Central memory CD8-positive, alpha-beta T cell (primary cell): ENCODE data around the gene S100A3.
A peak's percentile ranks its signal among the peaks of the same experiment; 100 is the strongest.
"Not testable (repeated sequence)": the region's sequence is repeated elsewhere in the genome, so short reads cannot be mapped to it uniquely, and the experiment has no call there.

Experiments
- ATAC-seq: fragments of 150-1000 bp; cut with Tn5 transposase; replicated peaks from 2 replicates; pipeline ENCODE4 v1.10.0; 2022; ENCODE audit warnings: mild to moderate bottlenecking, moderate FRiP score, moderate number of reproducible peaks; ENCODE audit not compliant: poor library complexity, severe bottlenecking; ENCODE audit errors: extremely low read depth
- DNase-seq, 2 donors: peaks; one replicate each; pipeline ENCODE4 v3.0.0; 2021; ENCODE audit warnings: low spot score in 2 of 2
- H3K27ac Mint-ChIP-seq: one replicate; pipeline ENCODE4 v1.8.0; 2022; ENCODE audit warnings: low read depth, mild to moderate bottlenecking, moderate library complexity, mixed read lengths
- H3K27me3 Mint-ChIP-seq: one replicate; pipeline ENCODE4 v1.8.0; 2022; ENCODE audit warnings: mixed read lengths
- H3K36me3 Mint-ChIP-seq: one replicate; pipeline ENCODE4 v1.8.0; 2022; ENCODE audit warnings: mild to moderate bottlenecking, moderate library complexity, mixed read lengths; ENCODE audit not compliant: insufficient read depth
- H3K4me1 Mint-ChIP-seq: one replicate; pipeline ENCODE4 v1.8.0; 2022; ENCODE audit warnings: mixed read lengths
- H3K4me3 Mint-ChIP-seq: one replicate; pipeline ENCODE4 v1.8.0; 2022; ENCODE audit warnings: mild to moderate bottlenecking, moderate library complexity, mixed read lengths
- H3K9me3 Mint-ChIP-seq: one replicate; pipeline ENCODE4 v1.8.0; 2022; ENCODE audit warnings: mixed read lengths

Gene S100A3

DNA sequence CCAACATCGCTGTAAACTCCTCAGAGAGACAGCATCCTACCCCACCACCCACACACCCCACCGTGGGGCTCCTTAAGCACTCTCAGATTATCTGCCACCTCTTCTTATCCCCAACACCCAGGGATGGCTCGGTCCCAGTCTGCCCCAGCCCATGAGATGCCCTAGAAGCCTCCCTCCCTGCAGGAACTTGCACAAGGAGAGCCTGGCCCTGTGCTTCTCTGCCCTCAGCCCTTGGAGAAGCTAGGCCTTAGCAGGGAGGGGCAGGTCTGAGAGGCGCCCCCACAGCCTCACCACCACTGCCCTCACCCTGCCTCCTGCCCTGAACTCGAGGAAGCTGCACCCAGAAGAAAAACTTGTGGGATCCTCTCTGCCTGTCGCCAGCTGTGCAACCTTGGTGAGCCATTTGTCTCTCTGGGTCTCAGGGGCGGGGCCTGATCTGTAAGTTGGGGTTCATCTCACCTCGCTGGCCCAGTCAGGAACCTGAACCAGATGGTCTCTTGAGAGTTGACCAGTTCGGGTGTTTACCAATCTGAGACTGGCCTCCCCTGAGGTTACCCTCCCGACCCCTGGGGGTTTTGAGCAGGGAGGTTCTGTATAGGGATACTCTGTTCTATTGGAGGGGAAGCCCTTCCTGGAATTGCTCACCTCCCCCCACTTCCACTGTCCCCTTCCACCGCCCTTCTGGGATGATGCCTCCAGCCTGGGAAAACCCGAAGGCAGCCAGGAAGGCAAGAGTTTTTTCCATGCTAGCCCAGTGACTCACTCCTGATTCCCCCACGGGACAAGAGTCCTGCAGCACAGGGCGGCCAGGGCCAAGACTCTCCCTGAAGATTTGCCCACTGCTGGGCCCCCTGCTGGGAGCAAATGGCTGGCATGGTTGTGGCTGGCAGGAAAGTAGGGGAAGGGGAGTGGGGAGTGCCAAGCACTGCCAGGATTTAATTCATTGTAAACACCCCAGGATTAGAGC is at the start of gene S100A3:
S100A3 (minus strand) TSS at position 537 of the 967 bp plus-strand sequence. CDS start 773 bp downstream, outside the sequence.
- Mint-ChIP-seq H3K36me3 (peaks cover 13% of the 10 kb centered on the region), H3K4me3 (no peak within 1 kb of the TSS), H3K27ac (no peak within 1 kb of the TSS), H3K4me1 (peaks cover 29% of the 10 kb centered on the region), H3K9me3 (no peaks in the 10 kb centered on the region), H3K27me3 (no peaks in the 10 kb centered on the region)
- no peak for DNase-seq
- ATAC-seq: no peak

DNA sequence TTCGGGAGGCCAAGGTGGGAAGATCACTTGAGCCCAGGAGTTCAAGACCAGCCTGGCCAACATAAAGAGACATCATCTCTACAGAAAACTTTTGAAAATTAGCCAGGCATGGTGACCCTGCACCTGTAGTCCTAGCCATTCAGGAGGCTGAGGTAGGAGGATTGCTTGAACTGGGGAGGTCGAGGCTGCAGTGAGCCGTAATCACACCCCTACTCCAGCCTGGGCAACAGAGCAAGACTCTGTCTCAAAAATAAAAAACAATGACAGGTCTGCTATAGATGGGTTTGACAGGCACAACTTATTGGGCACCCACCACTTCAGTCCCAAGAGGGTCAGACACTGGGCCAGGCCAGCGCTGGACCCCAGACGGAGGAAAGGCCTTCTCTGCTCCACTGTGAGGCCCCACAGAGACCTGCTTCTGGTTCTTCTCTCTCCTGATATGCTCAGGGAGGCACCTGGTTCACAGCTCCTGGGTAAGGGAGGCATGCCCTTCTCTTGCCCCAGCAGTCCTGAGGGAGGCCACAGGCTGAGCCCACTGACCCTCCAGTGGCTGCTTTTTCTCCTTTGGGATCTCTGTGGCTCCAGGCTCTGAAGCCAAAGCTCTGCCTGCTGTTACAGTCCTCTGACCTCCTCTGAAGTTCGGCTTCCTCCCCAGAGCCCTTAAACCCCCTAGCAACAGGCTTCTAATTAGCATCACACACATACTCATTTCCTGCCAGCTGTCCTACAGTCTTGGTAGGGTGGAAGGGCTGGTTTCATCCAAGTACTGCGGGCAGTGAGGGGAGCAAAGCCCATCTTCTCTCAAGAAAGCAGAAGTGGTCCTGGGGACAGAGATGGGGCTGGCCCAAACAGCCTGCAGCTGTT is 49.5 kb upstream of the S100A3 start:
- Mint-ChIP-seq H3K4me3 (no peak overlapping the region), H3K27me3 (no peaks in the 10 kb centered on the region), H3K9me3 (no peaks in the 10 kb centered on the region), H3K27ac (no peak overlapping the region), H3K4me1 (no peaks in the 10 kb centered on the region), H3K36me3 (no peaks in the 10 kb centered on the region)
- peak; percentile 79 for ATAC-seq
- no peak for DNase-seq

GRCh38 chr1:153597206-153597605 is 48.1 kb upstream of the S100A3 start:
- no peak overlapping the region for H3K27ac Mint-ChIP-seq
- ATAC-seq (no peak), DNase-seq (no peak)
- no peaks in the 10 kb centered on the region for H3K36me3 Mint-ChIP-seq
- H3K9me3 Mint-ChIP-seq: no peaks in the 10 kb centered on the region
- no peaks in the 10 kb centered on the region for H3K27me3 Mint-ChIP-seq
- no peak overlapping the region for H3K4me3 Mint-ChIP-seq
- no peaks in the 10 kb centered on the region for H3K4me1 Mint-ChIP-seq

- H3K9me3 Mint-ChIP-seq: no peaks in the 10 kb centered on the region
- H3K4me1 Mint-ChIP-seq: no peaks in the 10 kb centered on the region
- H3K27me3 Mint-ChIP-seq: no peaks in the 10 kb centered on the region
- no peak overlapping the region for H3K4me3 Mint-ChIP-seq
- DNase-seq: no peak
- no peak overlapping the region for H3K27ac Mint-ChIP-seq
- ATAC-seq: no peak
- H3K36me3 Mint-ChIP-seq: no peaks in the 10 kb centered on the region
Observed at GRCh38 chr1:153592748-153593147, 43.7 kb upstream of the S100A3 start.

GRCh38 chr1:153588482-153588881 is 39.4 kb upstream of the S100A3 start:
- Mint-ChIP-seq H3K27me3 (peaks cover 32% of the 10 kb centered on the region), H3K4me1 (no peaks in the 10 kb centered on the region), H3K9me3 (no peaks in the 10 kb centered on the region), H3K36me3 (peaks cover 2% of the 10 kb centered on the region), H3K4me3 (no peak overlapping the region), H3K27ac (no peak overlapping the region)
- ATAC-seq: no peak
- no peak for DNase-seq

- not testable (repeated sequence) for H3K4me3 Mint-ChIP-seq, H3K36me3 Mint-ChIP-seq, ATAC-seq, H3K4me1 Mint-ChIP-seq, H3K27ac Mint-ChIP-seq, H3K9me3 Mint-ChIP-seq, DNase-seq
- H3K27me3 Mint-ChIP-seq: peaks cover 32% of the 10 kb centered on the region
Observed at GRCh38 chr1:153588033-153588432, 39.0 kb upstream of the S100A3 start.

DNA sequence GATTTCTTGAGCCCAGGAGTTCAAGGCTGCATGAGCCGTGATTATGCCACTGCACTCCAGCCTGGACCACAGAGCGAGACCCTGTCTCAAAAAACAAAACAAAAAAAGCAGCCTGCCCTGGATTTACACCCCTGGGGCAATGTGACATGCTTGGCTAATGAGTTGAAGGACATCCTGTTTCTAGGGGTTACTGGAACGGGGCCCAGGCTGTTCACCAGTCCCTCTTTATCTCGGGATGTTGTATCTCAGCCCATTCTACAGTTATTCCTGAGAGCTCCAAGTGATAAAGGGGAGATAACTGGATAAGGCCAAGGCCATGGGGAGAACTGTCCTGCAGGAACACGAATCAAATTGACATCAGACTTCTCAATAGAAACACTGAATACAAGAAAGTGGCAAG is 38.3 kb upstream of the S100A3 start:
- H3K27ac Mint-ChIP-seq: no peak overlapping the region
- H3K27me3 Mint-ChIP-seq: peaks cover 32% of the 10 kb centered on the region
- H3K36me3 Mint-ChIP-seq: peaks cover 2% of the 10 kb centered on the region
- no peak for ATAC-seq
- H3K4me1 Mint-ChIP-seq: no peaks in the 10 kb centered on the region
- no peaks in the 10 kb centered on the region for H3K9me3 Mint-ChIP-seq
- DNase-seq: no peak
- H3K4me3 Mint-ChIP-seq: no peak overlapping the region

DNA sequence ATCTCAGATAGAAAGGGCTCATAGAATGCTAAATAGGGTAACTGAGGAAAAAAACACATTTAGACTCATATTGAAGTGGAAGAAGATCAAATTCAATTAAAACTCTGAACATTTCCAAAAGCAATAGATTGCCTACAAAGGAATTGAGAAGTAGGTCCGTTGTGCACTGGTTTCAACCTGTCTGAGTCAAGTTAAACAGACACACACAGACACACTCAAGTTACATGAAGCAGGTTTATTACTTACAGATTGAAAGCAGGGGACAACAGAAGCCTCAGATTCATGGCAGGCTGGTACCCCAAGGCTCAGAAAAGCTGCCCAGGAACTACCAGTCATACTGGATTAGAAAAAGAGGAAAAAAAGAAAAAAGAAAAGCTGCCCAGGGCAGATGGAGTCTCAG is 37.3 kb upstream of the S100A3 start:
- Mint-ChIP-seq H3K36me3 (peaks cover 2% of the 10 kb centered on the region), H3K9me3 (no peaks in the 10 kb centered on the region), H3K4me1 (no peaks in the 10 kb centered on the region), H3K27me3 (peaks cover 32% of the 10 kb centered on the region), H3K4me3 (no peak overlapping the region), H3K27ac (no peak overlapping the region)
- no peak for ATAC-seq
- no peak for DNase-seq

- Mint-ChIP-seq H3K27ac (no peak overlapping the region), H3K4me1 (no peaks in the 10 kb centered on the region), H3K4me3 (no peak overlapping the region), H3K27me3 (peaks cover 32% of the 10 kb centered on the region), H3K9me3 (no peaks in the 10 kb centered on the region), H3K36me3 (peaks cover 2% of the 10 kb centered on the region)
- no peak for DNase-seq
- ATAC-seq: no peak
Observed at GRCh38 chr1:153585006-153585405, 35.9 kb upstream of the S100A3 start.

- Mint-ChIP-seq H3K36me3 (peaks cover 2% of the 10 kb centered on the region), H3K4me1 (no peaks in the 10 kb centered on the region), H3K9me3 (no peaks in the 10 kb centered on the region), H3K4me3 (no peak overlapping the region), H3K27me3 (peaks cover 40% of the 10 kb centered on the region), H3K27ac (no peak overlapping the region)
- ATAC-seq (no peak), DNase-seq (no peak)
Observed at GRCh38 chr1:153583976-153584375, 34.9 kb upstream of the S100A3 start.

GRCh38 chr1:153583514-153583913 is 34.5 kb upstream of the S100A3 start:
- not testable (repeated sequence) for DNase-seq, ATAC-seq, H3K4me1 Mint-ChIP-seq, H3K36me3 Mint-ChIP-seq, H3K27ac Mint-ChIP-seq, H3K9me3 Mint-ChIP-seq, H3K4me3 Mint-ChIP-seq
- peaks cover 45% of the 10 kb centered on the region for H3K27me3 Mint-ChIP-seq

GRCh38 chr1:153582836-153583235 is 33.8 kb upstream of the S100A3 start:
- not testable (repeated sequence) for H3K9me3 Mint-ChIP-seq, H3K27ac Mint-ChIP-seq, ATAC-seq, DNase-seq, H3K4me1 Mint-ChIP-seq, H3K36me3 Mint-ChIP-seq, H3K4me3 Mint-ChIP-seq
- peaks cover 52% of the 10 kb centered on the region for H3K27me3 Mint-ChIP-seq
